ENCODE data around the gene RAB18.

RAB18 gene

DNA sequence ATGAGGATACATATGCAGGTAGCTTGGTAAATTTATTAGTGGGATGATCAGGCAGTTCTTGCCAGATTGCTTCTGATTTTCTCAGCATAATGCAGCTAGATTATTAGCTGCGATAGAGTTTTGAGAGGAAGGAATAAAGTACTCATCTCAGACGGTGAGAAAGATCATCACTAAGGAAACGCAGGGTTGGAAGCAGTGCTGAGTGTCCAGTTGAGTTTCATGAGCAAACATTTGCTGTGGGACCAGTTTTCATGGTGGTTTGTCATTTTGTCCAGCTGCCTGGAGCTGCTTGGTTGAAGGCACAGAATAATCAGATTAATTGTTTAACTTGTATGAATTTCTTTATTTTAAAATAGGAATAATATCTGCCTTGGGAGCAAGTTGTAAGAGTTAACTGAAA is 33.1 kb downstream of the RAB18 start:
- TF ChIP-seq CTCF (IDR thresholded peaks at IDR 0.05; ENCODE audit: extremely low read depth, missing control alignments), result no peak
- DNase-seq (ENCODE audit: low spot score), result no peak

DNA sequence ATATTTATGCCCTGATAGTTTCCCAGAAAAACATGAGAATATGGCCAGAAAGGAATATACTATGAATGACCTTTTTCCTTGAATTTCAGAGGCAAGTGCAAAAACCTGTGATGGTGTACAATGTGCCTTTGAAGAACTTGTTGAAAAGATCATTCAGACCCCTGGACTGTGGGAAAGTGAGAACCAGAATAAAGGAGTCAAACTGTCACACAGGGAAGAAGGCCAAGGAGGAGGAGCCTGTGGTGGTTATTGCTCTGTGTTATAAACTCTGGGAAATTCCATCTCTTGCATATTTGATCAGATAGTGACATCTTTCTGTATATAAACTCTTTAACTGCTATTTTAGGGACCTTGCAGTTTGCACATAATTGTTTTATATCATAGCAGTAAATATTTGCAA is 33.7 kb downstream of the RAB18 start:
- TF ChIP-seq CTCF (IDR thresholded peaks at IDR 0.05; ENCODE audit: extremely low read depth, missing control alignments), result no peak
- DNase-seq (ENCODE audit: low spot score), result no peak

GRCh38 chr10:27540672-27541071 is 36.6 kb downstream of the RAB18 start:
- TF ChIP-seq CTCF (IDR thresholded peaks at IDR 0.05; ENCODE audit: extremely low read depth, missing control alignments), result no peak
- no peak for DNase-seq (ENCODE audit: low spot score)

GRCh38 chr10:27541796-27542729 is 38.0 kb downstream of the RAB18 start:
- TF ChIP-seq CTCF (IDR thresholded peaks at IDR 0.05; ENCODE audit: extremely low read depth, missing control alignments), result no peak
- DNase-seq (ENCODE audit: low spot score), result no peak

DNA sequence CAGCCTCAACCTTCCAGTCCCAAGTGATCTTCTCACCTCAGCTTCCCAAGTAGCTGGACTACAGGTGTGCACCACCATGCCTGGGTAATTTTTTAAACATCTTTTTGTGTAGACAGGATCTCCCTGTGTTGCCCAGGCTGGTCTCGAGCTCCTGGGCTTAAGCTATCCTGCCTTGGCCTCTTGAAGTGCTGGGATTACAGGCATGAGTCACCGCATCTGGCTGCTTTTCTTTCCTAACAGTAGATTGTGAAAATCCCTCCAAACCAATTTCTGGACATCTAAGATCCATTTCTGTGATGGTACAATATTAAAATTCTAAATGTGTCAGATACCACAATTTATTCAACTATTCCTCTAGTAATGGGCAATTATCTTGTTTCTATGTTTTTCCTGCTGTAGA is 38.7 kb downstream of the RAB18 start:
- no peak for TF ChIP-seq CTCF (IDR thresholded peaks at IDR 0.05; ENCODE audit: extremely low read depth, missing control alignments)
- DNase-seq (ENCODE audit: low spot score), result no peak

- DNase-seq (ENCODE audit: low spot score), result no peak
- no peak for TF ChIP-seq CTCF (IDR thresholded peaks at IDR 0.05; ENCODE audit: extremely low read depth, missing control alignments)
Measured at GRCh38 chr10:27547047-27547446, 42.9 kb downstream of the RAB18 start.

- no peak for TF ChIP-seq CTCF (IDR thresholded peaks at IDR 0.05; ENCODE audit: extremely low read depth, missing control alignments)
- DNase-seq (ENCODE audit: low spot score), result no peak
Measured at GRCh38 chr10:27547482-27547881, 43.4 kb downstream of the RAB18 start.
